ENCODE data around the gene CSN2. TPM values are rescaled to one million over a fixed set of nuclear protein-coding genes. Genes with fewer than 3 reads are reported as not detected.

The CSN2 gene
- total RNA-seq, 1 donor from 2014 or later: not detected

DNA sequence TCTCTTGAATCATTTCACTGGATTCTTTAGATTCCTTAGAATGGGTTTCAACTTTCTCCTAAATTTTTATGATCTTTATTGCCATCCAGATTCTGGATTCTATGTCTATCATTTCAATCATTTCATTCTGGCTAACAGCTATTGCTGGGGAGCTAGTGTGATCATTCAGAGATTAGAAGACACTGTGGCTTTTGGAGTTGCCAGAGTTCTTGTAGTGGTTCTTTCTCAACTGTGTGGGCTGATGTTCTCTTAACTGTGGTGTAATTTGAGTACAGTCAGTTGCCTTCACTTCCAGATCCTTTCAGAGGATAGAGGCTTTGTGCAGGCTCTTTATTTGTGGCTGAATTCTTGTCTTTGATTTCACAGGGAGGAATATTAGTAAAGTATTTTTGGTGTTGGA, 12.1 kb upstream of the CSN2 start:
- DNase-seq (ENCODE audit: low spot score): no peak
- no peak overlapping the region for H3K27ac Mint-ChIP-seq (ENCODE audit: unreplicated experiment)
- TF ChIP-seq, protein P1, sequence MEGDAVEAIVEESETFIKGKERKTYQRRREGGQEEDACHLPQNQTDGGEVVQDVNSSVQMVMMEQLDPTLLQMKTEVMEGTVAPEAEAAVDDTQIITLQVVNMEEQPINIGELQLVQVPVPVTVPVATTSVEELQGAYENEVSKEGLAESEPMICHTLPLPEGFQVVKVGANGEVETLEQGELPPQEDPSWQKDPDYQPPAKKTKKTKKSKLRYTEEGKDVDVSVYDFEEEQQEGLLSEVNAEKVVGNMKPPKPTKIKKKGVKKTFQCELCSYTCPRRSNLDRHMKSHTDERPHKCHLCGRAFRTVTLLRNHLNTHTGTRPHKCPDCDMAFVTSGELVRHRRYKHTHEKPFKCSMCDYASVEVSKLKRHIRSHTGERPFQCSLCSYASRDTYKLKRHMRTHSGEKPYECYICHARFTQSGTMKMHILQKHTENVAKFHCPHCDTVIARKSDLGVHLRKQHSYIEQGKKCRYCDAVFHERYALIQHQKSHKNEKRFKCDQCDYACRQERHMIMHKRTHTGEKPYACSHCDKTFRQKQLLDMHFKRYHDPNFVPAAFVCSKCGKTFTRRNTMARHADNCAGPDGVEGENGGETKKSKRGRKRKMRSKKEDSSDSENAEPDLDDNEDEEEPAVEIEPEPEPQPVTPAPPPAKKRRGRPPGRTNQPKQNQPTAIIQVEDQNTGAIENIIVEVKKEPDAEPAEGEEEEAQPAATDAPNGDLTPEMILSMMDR (IDR thresholded peaks at IDR 0.05; ENCODE audit: unreplicated experiment): no peak
- no peaks in the 10 kb centered on the region for H3K4me1 Mint-ChIP-seq (ENCODE audit: unreplicated experiment)
- H3K4me3 Mint-ChIP-seq (ENCODE audit: unreplicated experiment): no peak overlapping the region
- H3K9me3 Mint-ChIP-seq (ENCODE audit: unreplicated experiment): no peaks in the 10 kb centered on the region
- H3K27me3 Mint-ChIP-seq (ENCODE audit: unreplicated experiment): no peaks in the 10 kb centered on the region
- no peaks in the 10 kb centered on the region for H3K36me3 Mint-ChIP-seq (ENCODE audit: low read depth, unreplicated experiment)

DNA sequence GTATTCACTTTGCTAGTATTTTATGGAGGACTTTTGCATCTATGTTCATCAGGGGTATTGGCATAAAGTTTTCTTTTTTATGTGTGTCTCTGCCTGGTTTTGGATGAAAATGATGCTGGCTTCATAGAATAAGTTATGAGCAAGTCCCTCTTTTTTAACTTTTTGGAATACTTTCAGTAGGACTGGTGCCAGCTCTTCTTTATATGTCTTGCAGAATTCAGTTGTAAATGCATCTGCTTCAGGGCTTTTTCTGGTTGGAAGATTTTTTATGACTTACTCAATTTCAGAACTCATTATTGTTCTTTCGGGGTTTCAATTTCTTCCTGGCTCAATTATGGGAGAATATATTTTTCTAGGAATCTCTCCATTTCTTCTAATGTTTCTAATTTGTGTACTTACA, 9.1 kb upstream of the CSN2 start:
- no peak overlapping the region for H3K4me3 Mint-ChIP-seq (ENCODE audit: unreplicated experiment)
- TF ChIP-seq, protein P1 (IDR thresholded peaks at IDR 0.05; ENCODE audit: unreplicated experiment): no peak
- H3K27ac Mint-ChIP-seq (ENCODE audit: unreplicated experiment): no peak overlapping the region
- H3K27me3 Mint-ChIP-seq (ENCODE audit: unreplicated experiment): no peaks in the 10 kb centered on the region
- no peaks in the 10 kb centered on the region for H3K9me3 Mint-ChIP-seq (ENCODE audit: unreplicated experiment)
- H3K4me1 Mint-ChIP-seq (ENCODE audit: unreplicated experiment): no peaks in the 10 kb centered on the region
- no peak for DNase-seq (ENCODE audit: low spot score)
- H3K36me3 Mint-ChIP-seq (ENCODE audit: low read depth, unreplicated experiment): no peaks in the 10 kb centered on the region

DNA sequence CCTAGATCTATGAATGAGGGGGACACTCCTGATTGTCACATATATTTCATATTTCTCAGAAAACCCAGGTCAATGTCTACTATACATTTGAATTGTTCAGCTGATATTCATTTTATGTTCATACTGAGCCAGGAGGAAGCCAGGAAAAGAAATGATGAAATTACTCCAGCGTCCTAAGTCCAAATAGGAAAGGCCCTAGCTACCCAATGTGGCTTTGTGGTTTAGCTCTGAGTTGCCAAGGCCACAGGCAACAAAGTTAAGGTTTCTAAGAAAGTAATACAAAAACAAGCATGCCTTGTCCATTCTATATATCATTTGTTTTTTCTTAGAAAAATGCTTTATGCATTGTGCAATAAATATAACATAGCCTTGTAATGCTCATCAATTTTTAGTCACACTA, 4.5 kb upstream of the CSN2 start:
- H3K27me3 Mint-ChIP-seq (ENCODE audit: unreplicated experiment): no peaks in the 10 kb centered on the region
- TF ChIP-seq, protein P1 (IDR thresholded peaks at IDR 0.05; ENCODE audit: unreplicated experiment): no peak
- DNase-seq (ENCODE audit: low spot score): no peak

DNA sequence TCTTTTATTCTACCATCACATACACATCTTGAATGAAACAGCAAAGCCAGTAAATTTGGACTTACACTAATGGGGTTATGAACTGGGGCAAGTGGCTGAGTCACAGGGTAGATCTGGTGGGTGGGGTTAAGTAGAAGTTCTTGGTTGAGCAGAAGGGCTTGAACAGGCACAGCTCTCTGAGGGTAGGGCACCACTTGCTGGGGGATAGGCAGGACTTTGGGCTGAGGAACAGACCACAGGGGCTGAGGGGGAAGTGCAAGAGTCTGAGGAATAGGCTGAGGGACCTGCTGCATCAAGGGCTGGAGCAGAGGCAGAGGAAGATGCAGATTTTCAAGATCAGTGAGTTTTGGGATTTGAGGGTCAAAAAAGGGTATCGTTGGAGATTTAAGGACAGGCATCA, 8.3 kb downstream of the CSN2 start:
- H3K4me1 Mint-ChIP-seq (ENCODE audit: unreplicated experiment): no peaks in the 10 kb centered on the region
- TF ChIP-seq, protein P1 (IDR thresholded peaks at IDR 0.05; ENCODE audit: unreplicated experiment): no peak
- H3K4me3 Mint-ChIP-seq (ENCODE audit: unreplicated experiment): no peak overlapping the region
- H3K27me3 Mint-ChIP-seq (ENCODE audit: unreplicated experiment): peaks cover 2% of the 10 kb centered on the region
- H3K27ac Mint-ChIP-seq (ENCODE audit: unreplicated experiment): no peak overlapping the region
- no peaks in the 10 kb centered on the region for H3K36me3 Mint-ChIP-seq (ENCODE audit: low read depth, unreplicated experiment)
- DNase-seq (ENCODE audit: low spot score): no peak
- no peaks in the 10 kb centered on the region for H3K9me3 Mint-ChIP-seq (ENCODE audit: unreplicated experiment)

More for the DNA sequence above, 4.5 kb upstream of the CSN2 start:
- H3K4me3 Mint-ChIP-seq (ENCODE audit: unreplicated experiment): no peak overlapping the region
- no peak overlapping the region for H3K27ac Mint-ChIP-seq (ENCODE audit: unreplicated experiment)
- H3K4me1 Mint-ChIP-seq (ENCODE audit: unreplicated experiment): peaks cover 3% of the 10 kb centered on the region
- no peaks in the 10 kb centered on the region for H3K36me3 Mint-ChIP-seq (ENCODE audit: low read depth, unreplicated experiment)
- H3K9me3 Mint-ChIP-seq (ENCODE audit: unreplicated experiment): no peaks in the 10 kb centered on the region

DNA sequence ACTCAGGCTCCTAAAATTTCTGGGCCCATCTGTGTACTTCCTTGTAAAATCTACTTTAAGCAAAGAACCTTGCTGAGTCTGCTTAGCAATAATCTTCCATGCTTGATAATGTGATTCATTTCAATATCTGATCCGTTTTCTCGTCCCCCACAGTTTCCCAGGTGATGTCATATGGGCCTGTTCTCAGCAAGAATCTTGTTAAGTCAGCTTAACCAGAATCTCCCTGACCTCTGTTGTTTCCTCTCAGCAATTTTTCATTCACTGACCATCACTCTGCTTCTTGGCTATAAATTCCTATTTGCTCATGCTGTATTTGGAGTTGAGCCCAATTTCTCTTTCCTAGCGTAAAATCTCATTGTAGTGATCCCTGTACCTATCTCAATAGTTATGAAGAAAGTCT, 13.9 kb downstream of the CSN2 start:
- no peak overlapping the region for H3K4me3 Mint-ChIP-seq (ENCODE audit: unreplicated experiment)
- no peak overlapping the region for H3K27ac Mint-ChIP-seq (ENCODE audit: unreplicated experiment)
- DNase-seq (ENCODE audit: low spot score): no peak
- peaks cover 2% of the 10 kb centered on the region for H3K27me3 Mint-ChIP-seq (ENCODE audit: unreplicated experiment)
- no peaks in the 10 kb centered on the region for H3K36me3 Mint-ChIP-seq (ENCODE audit: low read depth, unreplicated experiment)
- H3K9me3 Mint-ChIP-seq (ENCODE audit: unreplicated experiment): no peaks in the 10 kb centered on the region
- H3K4me1 Mint-ChIP-seq (ENCODE audit: unreplicated experiment): no peaks in the 10 kb centered on the region
- TF ChIP-seq, protein P1 (IDR thresholded peaks at IDR 0.05; ENCODE audit: unreplicated experiment): no peak
